ENCODE data around the gene BTBD9.

The BTBD9 gene

DNA sequence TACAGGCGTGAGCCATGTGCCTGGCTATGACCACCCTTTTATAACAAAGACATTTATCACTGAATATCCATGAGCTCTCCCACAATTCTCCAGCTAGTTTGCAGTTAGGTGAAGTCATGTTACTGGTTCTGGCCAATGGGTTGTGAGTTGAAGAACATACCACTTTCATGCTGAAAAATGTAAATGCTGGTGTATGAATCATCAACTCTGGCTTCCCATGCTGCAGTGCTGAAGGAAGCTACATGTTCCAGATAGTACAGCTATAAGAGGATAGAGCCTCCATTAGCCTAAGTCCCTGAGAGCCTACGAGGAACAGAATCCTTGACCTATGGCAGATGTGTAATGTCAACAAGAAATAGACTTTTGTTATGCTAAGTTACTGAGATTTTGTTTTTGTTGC lies 180.4 kb downstream of the BTBD9 start:
- TF ChIP-seq, protein P1, sequence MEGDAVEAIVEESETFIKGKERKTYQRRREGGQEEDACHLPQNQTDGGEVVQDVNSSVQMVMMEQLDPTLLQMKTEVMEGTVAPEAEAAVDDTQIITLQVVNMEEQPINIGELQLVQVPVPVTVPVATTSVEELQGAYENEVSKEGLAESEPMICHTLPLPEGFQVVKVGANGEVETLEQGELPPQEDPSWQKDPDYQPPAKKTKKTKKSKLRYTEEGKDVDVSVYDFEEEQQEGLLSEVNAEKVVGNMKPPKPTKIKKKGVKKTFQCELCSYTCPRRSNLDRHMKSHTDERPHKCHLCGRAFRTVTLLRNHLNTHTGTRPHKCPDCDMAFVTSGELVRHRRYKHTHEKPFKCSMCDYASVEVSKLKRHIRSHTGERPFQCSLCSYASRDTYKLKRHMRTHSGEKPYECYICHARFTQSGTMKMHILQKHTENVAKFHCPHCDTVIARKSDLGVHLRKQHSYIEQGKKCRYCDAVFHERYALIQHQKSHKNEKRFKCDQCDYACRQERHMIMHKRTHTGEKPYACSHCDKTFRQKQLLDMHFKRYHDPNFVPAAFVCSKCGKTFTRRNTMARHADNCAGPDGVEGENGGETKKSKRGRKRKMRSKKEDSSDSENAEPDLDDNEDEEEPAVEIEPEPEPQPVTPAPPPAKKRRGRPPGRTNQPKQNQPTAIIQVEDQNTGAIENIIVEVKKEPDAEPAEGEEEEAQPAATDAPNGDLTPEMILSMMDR (IDR thresholded peaks at IDR 0.05): no peak

DNA sequence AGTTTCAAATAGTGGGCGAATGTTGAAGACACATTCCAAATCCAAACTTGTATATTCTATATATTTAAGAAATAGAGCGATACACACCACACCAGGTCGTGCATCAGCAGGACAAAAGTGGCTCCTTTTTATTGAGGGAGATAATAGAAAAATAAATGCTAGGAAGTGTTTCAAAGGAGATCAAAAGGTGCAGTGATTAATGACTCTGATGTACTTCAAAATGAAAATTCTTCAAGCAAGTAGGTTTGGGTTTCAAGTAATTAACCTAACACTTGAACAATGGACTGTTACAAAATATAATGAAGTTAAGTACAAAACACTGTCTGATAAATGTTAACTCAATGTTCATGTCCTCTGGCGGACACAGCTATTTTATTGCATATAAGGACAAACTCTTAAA lies 185.9 kb downstream of the BTBD9 start:
- H3K27me3 ChIP-seq (ENCODE audit: control insufficient read depth, insufficient read depth, low read length): no peaks in the 10 kb centered on the region
- no peak overlapping the region for H3K9ac ChIP-seq
- H2AFZ ChIP-seq: no peak overlapping the region
- no peaks in the 10 kb centered on the region for H3K79me2 ChIP-seq
- H3K36me3 ChIP-seq (ENCODE audit: control insufficient read depth, insufficient read depth, low read length): no peaks in the 10 kb centered on the region
- H3K9me3 ChIP-seq (ENCODE audit: control insufficient read depth, low read length): no peaks in the 10 kb centered on the region
- H3K4me1 ChIP-seq: no peaks in the 10 kb centered on the region
- TF ChIP-seq, protein P1 (IDR thresholded peaks at IDR 0.05): no peak
- H3K4me2 ChIP-seq (ENCODE audit: low read length): no peak overlapping the region
- H3K27ac ChIP-seq: no peak overlapping the region
- no peak overlapping the region for H3K4me3 ChIP-seq (ENCODE audit: low read depth, low read length)

More for the DNA sequence above, 180.4 kb downstream of the BTBD9 start:
- no peak overlapping the region for H3K9ac ChIP-seq
- H3K9me3 ChIP-seq (ENCODE audit: control insufficient read depth, low read length): no peaks in the 10 kb centered on the region
- no peak overlapping the region for H3K4me3 ChIP-seq (ENCODE audit: low read depth, low read length)
- H3K79me2 ChIP-seq: no peaks in the 10 kb centered on the region
- no peaks in the 10 kb centered on the region for H3K27me3 ChIP-seq (ENCODE audit: control insufficient read depth, insufficient read depth, low read length)
- no peak overlapping the region for H3K27ac ChIP-seq
- H3K4me1 ChIP-seq: no peaks in the 10 kb centered on the region
- no peaks in the 10 kb centered on the region for H3K36me3 ChIP-seq (ENCODE audit: control insufficient read depth, insufficient read depth, low read length)
- H2AFZ ChIP-seq: no peak overlapping the region
- no peak overlapping the region for H3K4me2 ChIP-seq (ENCODE audit: low read length)

DNA sequence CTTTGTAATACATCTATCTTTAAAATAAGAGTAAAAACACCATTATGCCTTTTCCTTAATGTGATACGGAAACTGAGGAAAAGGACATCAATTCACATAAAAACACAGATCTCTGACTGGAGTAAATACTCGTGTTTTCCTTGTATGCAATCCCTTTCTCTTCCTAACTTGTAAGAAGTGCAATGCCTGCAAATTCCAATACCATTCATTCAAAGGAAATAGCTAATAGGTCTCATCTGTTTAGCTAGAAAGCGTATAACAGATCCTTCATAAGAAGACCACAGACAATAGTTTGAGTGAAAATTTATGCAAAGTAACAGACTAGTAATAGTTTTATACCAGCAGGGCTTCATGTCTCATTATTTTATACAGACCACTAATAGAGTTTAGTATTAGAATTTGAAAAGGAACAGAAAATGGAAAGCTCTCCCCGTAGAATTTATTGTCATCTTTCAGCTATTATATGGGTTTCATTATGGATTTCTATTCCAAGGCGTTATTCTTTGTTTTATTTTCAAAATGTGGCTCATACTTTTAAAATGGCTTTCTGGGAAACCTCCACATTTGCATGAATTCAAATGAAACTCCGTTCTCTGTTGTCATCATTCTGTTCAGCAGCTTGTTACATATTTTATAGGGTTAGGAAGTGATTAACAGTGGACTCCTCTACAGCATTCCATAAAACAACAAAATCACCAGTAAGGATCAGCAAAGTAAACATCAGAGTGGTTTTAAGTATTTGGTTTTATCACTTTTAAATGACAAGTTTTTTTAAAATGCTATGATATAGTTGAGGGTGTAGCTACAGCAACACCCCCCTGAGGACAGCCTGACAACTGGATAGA lies 186.7 kb downstream of the BTBD9 start:
- Histone ChIP-seq H3K27ac (no peak overlapping the region), H3K36me3 (ENCODE audit: control insufficient read depth, insufficient read depth, low read length) (no peaks in the 10 kb centered on the region), H3K79me2 (no peaks in the 10 kb centered on the region), H3K9me3 (ENCODE audit: control insufficient read depth, low read length) (no peaks in the 10 kb centered on the region), H3K4me1 (no peaks in the 10 kb centered on the region), H2AFZ (no peak overlapping the region), H3K27me3 (ENCODE audit: control insufficient read depth, insufficient read depth, low read length) (no peaks in the 10 kb centered on the region), H3K4me2 (ENCODE audit: low read length) (no peak overlapping the region), H3K9ac (no peak overlapping the region), H3K4me3 (ENCODE audit: low read depth, low read length) (no peak overlapping the region)
- TF ChIP-seq, protein P1 (IDR thresholded peaks at IDR 0.05): no peak

DNA sequence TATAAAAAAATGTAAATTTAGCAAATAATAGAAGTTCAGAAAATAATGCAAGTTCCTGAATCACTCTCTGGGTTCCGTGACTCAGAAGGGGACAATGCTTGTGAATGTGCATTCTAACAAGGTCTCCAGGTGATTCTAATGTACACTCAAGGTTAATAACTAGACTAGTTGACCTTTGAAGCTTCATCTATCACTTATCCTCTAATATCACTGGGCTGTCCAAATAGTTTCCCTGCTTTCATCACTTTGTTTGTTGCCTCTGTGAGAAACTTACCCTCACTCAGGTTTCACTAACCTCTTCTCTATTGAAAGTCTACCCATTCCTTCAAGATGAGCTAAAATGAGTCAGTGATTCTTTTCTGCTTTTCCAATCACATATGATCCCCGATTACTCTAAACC lies 189.0 kb downstream of the BTBD9 start:
- Histone ChIP-seq H3K27ac (no peak overlapping the region), H3K4me2 (ENCODE audit: low read length) (no peak overlapping the region), H3K27me3 (ENCODE audit: control insufficient read depth, insufficient read depth, low read length) (no peaks in the 10 kb centered on the region), H3K79me2 (no peaks in the 10 kb centered on the region), H3K4me3 (ENCODE audit: low read depth, low read length) (no peak overlapping the region), H3K4me1 (peaks cover 8% of the 10 kb centered on the region), H3K9me3 (ENCODE audit: control insufficient read depth, low read length) (no peaks in the 10 kb centered on the region), H3K9ac (no peak overlapping the region), H3K36me3 (ENCODE audit: control insufficient read depth, insufficient read depth, low read length) (no peaks in the 10 kb centered on the region), H2AFZ (no peak overlapping the region)
- TF ChIP-seq, protein P1 (IDR thresholded peaks at IDR 0.05): no peak

DNA sequence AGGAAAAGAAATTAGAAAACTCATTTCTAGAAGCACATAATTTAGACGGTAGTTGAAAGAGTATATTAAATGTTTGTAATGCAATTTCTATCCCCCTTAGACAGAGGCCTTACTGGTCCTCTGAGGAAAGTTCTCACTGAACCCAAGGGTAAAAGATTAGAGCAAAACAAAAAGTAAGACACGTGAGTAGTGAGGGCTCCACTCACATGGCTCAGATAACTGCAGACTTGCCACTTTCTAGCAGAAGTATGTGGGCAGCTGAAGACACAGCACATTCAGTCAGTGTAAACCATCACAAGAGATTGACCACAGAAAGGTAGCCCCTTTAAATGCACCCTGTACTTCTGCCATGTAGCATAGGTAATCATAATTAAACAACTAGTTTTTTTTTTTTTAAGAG lies 193.8 kb downstream of the BTBD9 start:
- no peak overlapping the region for H2AFZ ChIP-seq
- H3K9me3 ChIP-seq (ENCODE audit: control insufficient read depth, low read length): no peaks in the 10 kb centered on the region
- no peaks in the 10 kb centered on the region for H3K79me2 ChIP-seq
- no peaks in the 10 kb centered on the region for H3K36me3 ChIP-seq (ENCODE audit: control insufficient read depth, insufficient read depth, low read length)
- TF ChIP-seq, protein P1 (IDR thresholded peaks at IDR 0.05): no peak
- no peaks in the 10 kb centered on the region for H3K27me3 ChIP-seq (ENCODE audit: control insufficient read depth, insufficient read depth, low read length)
- H3K4me3 ChIP-seq (ENCODE audit: low read depth, low read length): no peak overlapping the region
- H3K27ac ChIP-seq: no peak overlapping the region
- H3K9ac ChIP-seq: no peak overlapping the region
- H3K4me1 ChIP-seq: peaks cover 18% of the 10 kb centered on the region
- H3K4me2 ChIP-seq (ENCODE audit: low read length): no peak overlapping the region

All from parathyroid adenoma (tissue), 2 donors.